ENCODE results near the gene TARM1.
A peak's percentile ranks its signal among the peaks of the same experiment; 100 is the strongest.
"Not testable (repeated sequence)": the region's sequence is repeated elsewhere in the genome, so short reads cannot be mapped to it uniquely, and the experiment has no call there.

The TARM1 gene

DNA sequence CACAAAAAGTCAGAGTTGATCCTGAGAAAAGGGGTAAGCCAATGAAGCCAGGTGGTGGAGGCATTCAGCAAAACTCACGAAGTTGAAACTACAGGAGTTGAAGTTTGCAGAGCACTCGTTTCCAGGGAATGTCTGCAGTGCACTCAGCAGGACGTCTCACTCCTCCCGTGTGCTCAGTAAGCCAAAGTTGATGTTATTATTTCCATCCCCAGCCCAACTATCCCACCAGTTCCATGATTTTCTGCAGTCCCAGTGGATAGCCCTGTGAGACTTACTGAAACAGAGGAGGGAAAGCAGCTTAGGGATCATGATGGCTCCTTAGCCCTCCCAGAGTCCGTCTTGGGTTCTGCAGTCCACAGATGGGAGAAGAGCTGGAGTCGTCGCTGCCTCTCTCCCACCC is at the start of gene TARM1:
Gene TARM1, minus strand, starts transcription at position 334 of the 400 bp plus-strand sequence. Its CDS starts 25 bp downstream, at position 309.
- DNase-seq, result no peak

DNA sequence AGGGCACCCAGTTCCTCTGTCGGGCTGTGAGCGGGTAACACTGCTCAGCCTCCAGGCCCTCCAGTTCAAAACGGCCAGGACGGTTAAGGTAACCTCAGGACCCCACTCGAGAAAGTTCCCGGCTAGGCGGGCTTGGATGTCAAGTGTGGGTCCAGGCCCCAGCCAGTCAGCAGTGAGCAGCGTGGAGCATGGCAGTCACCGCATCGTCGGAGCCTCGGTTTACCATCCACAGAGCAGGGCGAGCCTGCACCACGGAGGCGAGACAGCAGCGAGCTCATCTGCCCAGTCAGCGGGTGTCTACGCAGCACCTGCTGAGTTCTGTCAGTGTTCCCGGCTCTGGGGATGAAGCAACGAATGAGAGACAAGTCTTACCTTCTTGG is 48.4 kb upstream of the TARM1 start:
- no peak for DNase-seq

DNA sequence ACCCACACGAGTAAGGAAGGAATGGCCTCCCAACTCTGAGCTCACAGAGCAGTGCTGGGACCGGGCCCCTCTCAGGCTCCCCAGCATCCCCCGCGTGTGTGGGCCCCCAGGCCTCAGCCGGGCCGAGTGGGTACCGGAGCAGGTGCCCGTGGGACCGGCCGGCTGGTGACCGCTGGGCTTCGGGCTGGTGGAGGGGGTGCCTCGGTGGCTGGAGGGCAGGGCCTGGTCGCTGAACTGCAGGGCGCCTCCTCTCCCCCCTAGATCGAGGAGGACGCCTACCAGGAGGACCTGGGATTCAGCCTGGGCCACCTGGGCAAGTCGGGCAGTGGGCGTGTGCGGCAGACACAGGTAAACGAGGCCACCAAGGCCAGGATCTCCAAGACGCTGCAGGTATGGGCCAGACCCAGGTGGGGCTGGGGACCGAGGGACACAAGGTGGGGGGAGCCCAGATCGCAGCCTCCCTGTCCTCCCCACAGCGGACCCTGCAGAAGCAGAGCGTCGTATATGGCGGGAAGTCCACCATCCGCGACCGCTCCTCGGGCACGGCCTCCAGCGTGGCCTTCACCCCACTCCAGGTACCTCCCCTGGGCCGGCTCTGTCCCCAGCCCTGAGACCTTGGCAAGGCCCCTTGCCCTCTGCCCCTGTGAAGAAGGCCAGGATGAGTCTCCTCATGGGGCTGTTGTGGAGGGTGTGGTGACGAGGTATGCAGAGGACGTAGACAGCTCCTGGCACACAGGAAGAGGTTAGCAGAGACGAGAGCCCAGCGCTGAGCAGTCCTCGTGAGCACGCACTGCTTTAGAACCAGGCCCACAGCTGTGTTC is 47.8 kb upstream of the TARM1 start:
- DNase-seq, result no peak

DNA sequence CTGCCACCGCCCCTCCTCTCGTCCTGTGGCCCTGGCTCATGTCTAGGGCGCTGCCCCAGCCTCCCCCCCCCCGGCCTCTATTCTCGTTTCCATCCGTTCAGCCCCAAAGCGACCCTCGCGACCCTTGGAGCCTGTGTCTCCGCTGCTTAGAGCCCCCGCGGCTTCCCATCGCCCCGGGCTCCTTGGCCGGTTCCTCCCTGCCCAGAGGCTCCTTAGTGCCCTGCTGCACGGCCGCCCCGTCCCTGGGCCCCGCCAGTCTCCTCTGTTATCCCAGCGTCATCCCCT is 47.2 kb upstream of the TARM1 start:
- no peak for DNase-seq

DNA sequence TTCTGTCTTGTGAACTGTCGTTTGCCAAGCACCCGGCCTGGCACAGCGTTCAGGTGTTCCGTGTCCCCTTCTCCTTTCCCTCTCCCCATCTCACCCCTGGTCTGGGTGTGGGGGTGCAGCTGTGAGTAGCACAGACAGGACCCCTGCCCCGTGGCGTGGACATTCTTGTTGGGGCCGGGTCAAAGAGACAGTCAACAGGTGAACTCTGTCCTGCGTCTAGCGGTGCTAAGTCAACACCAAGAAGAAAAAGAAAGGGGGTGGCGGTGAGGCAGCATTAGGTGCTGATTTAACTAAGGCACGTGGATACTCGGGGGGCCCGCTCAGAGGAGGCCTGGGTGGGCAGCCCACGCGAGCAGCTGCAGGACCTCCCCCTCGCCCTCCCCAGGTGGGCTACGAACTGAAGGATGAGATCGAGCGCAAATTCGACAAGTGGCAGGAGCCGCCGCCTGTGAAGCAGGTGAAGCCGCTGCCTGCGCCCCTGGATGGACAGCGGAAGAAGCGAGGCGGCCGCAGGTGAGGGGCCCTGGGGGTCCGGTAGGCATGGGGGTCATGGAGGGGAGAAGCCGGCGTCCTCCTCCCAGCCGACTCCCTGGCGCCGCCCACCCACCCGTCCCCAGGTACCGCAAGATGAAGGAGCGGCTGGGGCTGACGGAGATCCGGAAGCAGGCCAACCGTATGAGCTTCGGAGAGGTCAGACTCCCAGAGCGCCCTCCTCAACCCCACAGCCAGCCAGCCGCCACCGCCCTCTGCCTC is 46.7 kb upstream of the TARM1 start:
- DNase-seq, result no peak

DNA sequence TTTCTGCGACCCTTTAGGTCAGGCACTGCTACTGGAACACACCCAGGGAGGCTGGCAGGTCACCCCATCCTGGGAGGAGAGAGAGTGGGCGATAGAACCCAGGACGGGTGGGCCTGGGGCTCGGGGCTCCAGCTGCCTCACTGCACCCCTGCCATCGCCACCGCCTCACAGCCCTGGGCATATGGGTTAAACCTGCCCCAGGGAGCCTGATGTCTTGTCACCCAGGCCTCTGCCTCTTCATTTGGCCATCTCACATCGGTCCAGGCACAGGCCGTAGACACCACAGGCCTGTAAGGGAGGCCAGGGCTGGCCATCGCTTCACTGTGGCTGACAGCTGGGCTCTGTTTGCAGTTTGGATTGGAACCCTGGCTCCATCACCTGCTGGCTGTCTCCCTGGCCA is 44.5 kb upstream of the TARM1 start:
- no peak for DNase-seq

DNA sequence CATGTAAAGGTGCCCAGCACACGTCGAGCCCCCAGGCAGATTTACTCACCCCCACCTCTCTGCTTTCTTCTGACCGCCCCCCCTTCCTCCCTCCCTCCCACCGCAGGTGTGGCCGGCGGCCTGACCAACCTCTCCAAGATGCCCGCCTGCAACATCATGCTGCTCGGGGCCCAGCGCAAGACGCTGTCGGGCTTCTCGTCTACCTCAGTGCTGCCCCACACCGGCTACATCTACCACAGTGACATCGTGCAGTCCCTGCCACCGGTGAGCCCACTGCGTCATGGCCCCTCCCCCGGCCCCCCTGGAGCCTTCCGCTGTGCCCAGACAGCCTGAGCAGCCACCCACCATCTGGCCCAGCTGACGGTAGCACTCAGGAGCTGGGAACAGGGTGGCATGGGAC is 43.2 kb upstream of the TARM1 start:
- no peak for DNase-seq

DNA sequence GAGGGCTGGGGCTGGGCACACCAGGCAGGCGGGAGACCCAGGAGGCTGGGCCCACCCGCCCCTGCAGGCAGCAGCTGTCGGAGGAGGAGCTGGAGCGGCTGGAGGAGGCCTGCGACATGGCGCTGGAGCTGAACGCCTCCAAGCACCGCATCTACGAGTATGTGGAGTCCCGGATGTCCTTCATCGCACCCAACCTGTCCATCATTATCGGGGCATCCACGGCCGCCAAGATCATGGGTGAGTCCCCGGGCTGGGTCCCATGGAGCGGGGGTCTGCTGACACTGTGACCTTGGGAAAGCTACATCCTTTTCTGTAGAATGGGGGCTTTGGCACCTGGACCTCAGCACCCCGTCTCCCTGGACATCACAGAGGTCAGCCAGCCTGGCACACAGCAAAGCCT is 42.5 kb upstream of the TARM1 start:
- no peak for DNase-seq

DNA sequence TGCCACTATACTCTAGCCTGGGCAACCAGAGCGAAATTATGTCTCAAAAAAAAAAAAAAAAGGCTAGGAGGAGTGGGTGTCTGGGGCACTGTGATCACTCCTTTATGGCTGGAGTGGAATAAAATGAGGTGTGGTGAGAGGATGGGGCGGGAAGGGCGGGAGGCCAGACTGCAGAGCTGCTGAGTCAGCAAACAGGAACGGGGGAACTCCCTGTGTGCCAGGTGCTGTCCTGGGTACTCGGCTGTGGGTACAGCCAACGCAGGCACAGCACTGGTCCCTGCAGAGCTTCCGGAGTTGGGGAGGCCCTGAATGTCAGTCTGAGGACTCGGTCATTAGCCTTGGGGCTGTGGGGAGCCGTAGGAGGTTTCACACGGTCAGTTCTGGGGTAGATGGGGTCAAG is 40.1 kb upstream of the TARM1 start:
- DNase-seq, result no peak

DNA sequence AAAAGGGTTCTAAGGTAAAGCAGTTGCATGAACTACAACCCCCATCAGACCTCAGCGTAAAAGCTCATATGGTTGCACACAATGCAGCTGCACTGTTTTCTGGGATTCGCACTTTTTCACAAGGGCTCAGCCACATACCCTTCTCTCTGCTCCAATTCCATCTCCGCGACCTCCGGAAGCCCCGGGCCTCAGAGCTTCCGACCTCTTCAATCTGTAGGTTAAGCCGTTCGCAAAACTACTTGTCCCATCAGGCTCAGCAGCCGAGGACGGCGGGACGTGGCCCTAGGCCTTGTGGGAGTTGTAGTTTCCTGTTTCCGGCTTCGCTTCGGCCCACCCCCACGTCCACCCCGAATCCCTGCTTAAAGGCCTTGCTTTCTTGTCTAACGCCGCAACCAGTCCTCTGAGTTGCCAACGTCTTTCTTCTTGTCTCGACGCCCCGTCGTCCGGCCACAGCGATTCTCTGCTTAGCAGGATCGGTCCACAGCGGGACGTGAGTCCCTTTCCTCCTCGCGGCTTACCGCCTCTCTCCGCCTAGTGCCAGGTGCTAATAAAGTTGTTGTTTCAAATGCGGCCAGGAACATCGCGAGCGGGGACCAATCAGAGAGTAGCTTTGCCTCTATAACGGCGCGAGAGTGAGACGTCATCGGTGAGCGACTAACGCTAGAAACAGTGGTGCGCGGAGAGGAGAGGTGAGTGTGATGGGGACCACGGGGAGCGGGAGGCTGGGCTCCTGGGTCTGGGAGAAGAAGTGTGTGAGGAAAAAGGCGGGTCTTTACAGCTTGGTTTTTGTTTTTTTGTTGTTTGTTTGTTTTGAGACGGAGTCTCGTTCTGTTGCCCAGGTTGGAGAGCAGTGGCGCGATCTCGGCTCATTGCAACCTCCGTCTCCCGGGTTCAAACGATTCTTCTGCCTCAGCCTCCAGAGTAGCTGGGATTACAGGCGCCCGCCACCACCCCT is 34.2 kb upstream of the TARM1 start, which contains the start of the genes PRPF31 and TFPT:
Gene PRPF31, plus strand, starts transcription at position 646 of the 955 bp plus-strand sequence. CDS start 2,525 bp downstream, outside the sequence.
Gene TFPT, minus strand, starts transcription at position 549 of the 955 bp plus-strand sequence. Its CDS starts 388 bp downstream, at position 161.
- peak; percentile 78 for DNase-seq

DNA sequence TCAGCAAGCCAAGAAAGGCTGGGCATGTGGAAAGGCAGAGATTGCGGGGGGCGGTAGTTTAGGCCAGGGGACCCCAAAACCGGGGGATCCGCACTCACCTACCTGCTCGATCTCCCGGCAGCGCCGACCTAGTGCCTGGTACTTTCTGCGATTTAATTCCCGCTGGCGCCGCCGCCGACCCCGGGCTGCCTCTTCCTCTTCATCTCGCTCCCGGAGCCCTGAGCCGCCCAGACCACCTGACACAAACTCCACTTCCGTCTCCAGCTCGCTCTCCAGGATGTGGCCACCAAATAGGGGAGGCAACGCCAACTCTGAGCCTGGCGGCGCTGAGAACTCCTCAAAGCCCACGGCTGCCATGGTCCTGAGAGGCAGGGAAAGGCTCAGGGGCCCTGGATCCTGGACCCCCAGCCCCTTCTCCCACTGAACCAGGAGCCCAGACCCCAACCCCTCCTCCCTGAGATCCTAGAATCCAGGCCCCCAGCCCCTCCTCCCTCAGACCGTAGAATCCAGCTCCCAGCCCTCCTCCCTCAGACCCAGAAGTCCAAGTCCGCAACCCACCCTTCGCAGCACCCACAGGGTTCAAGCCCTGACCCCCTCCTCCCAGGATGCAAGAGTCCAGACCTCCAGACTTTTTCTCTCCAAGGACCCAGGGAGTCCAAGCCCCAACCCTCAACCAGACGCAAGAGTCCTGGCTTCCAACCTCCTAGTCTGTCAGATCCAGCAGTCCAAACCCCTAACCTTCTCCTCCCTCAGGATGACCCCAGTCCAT is 33.4 kb upstream of the TARM1 start:
- DNase-seq, result no peak

DNA sequence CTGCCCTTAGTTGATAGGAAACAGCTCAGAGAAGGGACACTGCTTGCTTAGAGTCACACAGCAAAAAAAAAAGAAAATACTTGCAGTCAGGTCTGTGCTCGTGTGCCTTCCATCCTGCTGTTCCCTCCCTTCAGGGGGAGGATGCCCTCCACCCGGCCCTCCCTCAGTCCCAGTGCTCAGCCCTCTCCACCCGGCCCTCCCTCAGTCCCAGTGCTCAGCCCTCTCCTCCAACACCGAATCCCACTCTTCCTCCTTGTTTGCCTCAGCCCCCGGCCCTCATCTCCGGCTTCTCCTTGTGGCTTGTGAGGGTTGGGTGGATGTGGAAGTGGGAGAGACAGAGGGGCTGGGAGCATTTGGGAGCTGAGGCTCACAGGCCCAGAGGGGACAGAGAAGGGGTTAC is 28.5 kb upstream of the TARM1 start:
- DNase-seq, result no peak

DNA sequence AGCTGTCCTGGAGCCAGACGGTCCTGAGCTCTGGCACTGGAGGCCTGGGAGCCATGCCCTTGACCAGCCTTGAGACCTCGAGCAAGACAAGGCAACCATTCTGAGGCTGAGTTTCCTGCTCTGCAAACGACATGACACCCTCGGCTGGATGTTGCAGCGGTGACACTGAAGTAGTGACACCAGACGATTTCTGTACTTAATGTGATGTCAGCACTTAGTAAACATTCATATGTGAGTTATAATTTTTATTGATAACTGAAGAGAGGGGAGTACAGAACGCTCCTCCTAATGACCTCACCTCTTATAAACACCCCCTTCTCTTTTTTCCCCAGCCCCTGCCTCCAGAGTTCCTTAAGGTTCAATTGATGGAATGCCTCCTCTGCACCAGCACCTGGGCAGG is 27.3 kb upstream of the TARM1 start:
- no peak for DNase-seq

DNA sequence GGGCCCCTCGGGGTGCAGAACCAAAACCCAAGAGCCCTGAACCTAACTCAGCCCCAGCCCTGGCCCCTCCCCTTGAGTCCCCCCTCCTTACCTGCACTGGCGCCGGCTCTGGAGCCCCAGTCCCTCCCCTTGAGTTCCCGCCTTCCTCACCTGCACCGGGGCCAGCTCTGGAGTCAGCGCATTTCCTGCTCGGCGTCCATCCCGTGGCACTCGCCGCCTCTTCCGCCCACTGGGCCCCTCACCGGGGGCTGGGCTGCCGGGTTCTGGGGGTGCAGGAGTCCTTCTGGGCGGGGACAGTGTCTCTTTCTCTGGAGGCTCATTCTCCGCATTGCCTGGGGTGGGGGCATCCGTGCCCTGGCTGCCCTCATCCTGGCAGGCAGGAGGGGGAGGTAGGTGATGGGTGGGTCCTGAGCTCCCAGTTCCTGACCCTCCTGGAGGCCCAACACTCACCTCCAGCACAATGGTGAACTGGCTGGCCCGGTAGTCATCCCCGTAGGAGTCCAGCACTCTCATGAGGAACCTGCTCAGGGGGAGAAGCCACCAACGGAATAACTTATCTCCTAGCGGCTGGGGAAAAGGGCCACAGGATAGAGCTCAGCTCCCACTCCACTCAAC is 26.8 kb upstream of the TARM1 start:
- DNase-seq, result no peak

DNA sequence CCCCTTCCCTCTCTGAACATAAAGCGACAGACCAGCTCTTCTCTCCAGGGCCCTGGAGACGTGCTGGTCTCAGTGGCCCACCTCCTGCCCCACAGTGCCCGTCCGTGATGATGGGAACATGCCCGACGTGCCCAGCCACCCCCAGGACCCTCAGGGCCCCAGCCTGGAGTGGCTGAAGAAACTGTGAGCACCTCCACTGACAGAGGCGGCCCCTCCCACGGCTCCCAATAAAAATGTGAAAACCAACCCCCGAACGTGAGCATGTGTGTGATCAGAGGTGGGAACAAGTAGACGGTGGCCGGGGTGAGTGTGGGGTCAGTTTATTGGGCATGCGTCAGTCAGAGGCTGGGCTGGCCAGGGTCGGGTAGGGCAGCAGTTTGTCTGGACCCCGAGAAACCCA is 25.6 kb upstream of the TARM1 start:
- DNase-seq, result no peak

DNA sequence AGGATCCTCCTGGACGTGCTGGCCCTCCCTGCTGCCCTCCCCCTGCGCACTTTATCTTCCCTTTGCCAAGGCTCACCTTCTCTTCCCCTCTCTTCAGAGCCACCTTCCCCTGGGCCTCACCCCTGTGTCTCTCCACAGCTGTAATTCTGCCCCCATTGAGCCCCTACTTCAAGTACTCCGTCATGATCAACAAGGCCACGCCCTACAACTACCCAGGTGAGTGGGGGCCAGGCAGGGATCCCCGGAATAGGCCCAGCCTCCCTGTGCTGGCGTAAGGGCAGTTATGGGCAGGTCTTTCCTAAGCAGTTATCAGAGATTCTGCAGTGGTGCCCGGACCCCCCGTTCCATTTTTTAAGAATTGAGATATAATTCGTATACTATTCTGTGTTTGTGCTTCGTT is 24.6 kb upstream of the TARM1 start:
- no peak for DNase-seq

DNA sequence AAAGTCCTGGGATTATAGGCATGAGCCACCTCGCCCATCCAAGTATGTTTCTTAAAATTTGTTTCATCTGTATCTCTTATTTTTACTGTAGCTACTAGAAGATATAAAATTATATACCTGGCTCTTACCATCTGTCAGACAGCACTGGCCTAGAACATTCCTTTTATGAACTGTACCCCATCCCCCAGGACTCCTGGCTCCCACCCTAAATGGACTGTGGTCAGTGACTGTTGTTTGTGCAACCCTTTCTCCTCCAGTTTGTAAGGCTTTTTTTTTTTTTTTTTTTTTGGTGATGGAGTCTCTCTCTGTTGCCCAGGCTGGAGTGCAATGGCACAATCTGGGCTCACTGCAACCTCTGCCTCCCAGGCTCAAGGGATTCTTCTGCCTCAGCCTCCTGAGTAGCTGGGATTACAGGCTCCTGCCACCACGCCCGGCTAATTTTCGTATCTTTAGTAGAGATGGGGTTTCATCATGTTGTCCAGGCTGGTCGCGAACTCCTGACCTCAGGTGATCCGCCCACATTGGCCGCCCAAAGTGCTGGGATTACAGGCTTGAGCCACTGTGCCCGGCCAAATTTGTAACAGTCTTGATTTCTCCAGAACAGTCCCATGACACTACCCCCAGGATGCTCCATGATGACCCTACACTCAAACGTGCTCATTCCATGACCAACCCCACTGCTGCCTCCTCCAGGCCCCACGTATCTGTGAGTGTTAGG is 24.0 kb upstream of the TARM1 start:
- DNase-seq, result no peak

DNA sequence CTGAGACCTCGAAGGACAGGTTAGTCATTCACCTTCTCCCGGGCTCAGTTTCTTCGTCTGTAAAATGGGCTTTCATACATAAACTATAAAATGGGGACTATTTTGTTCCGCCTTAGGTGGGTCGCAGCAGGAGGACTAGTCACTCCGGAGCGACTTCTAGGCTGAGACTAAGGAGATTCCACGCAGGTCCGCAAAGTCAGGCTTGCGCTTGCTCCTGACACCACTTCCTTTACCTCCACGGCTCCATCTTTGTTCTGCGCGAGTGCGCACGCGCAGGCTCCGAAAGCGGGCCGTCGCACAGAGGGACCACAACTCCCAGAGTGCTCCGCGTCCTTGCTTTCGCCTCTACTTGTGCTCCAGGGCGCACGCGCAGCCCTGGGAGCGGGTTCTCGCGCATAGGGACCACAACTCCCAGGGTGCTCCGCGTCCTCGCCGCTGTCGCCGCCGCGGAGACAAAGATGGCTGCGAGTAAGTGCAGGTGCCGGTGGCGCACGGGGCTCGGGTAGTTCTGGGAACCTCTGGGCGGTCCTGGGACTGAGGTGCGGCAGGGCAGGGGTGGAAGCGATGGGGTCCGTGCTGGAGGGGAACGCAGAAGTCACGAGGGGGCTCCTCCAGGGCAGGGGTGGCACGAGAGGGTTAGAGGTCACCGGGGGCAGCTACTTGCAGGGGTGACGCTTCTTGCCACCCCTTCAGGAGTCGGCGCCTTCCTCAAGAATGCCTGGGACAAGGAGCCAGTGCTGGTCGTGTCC is 21.4 kb upstream of the TARM1 start, which contains the start of gene NDUFA3:
Gene NDUFA3, plus strand, starts transcription at position 435 of the 749 bp plus-strand sequence. Its CDS starts 24 bp downstream, at position 459.
- DNase-seq, result peak; percentile 90

DNA sequence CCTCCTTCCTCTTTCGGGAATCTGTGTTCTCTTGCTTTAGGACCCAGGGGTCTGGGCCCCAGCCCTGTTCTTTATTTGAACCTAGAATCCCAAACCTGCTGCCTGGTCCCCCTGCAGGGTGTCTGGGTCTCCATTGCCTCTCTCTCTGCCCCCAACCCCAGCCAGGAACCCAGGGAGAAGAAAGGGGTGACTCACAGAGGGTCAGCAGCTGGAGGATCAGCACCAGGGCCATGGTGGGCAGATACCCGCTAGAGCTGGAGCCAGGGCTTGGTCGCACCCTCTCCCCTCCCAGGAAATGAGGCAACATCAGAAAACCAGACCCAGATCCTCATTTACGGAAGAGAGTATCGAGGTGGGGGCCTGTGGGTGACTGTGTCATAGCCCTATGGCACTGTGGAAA is 19.4 kb upstream of the TARM1 start, which contains the start of gene OSCAR:
Gene OSCAR, minus strand, starts transcription at position 243 of the 400 bp plus-strand sequence. Its CDS starts 11 bp downstream, at position 232.
- DNase-seq, result no peak

DNA sequence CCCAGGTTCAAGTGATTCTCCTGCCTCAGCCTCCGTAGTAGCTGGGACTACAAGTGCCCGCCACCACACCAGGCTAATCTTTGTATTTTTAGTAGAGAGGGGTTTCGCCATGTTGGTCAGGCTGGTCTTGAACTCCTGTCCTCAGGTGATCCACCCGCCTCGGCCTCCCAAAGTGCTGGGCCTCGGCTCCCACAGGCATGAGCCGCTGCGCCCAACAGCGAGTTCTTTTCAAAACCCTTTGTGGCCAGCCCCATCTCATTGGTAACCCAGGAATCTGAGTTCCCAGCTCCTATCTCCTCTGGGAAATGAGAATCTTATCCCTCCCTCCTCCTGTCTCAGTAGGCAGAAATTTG is 18.7 kb upstream of the TARM1 start:
- DNase-seq, result not testable (repeated sequence)

Measured in NCI-H1048 (cell line).